Loucy (cell line): ENCODE measurements around the gene TLR9.

ENCODE experiments used
- CTCF ChIP-seq: fragments of 200-600 bp; sonication (generic); conservative IDR thresholded peaks from 2 replicates; pipeline ENCODE4 v1.5.1; 2014; ENCODE audit warnings: mild to moderate bottlenecking, antibody characterized with exemption, low read length
- EZH2phosphoT487 ChIP-seq: fragments of 200-600 bp; IDR thresholded peaks from 2 replicates; pipeline ENCODE4 v1.6.1; 2018; ENCODE audit warnings: antibody characterized with exemption, mild to moderate bottlenecking, moderate library complexity, borderline replicate concordance

GRCh38 chr3:52208556-52208955 lies 16.9 kb downstream of the TLR9 start:
- no peak for TF ChIP-seq CTCF
- no peak for TF ChIP-seq EZH2phosphoT487
